ENCODE measurements around the gene LONP2. TPM values are rescaled to one million over a fixed set of nuclear protein-coding genes. Genes with fewer than 3 reads are reported as not detected.

The LONP2 gene
- total and polyA plus RNA-seq, 9 of the 15 experiments (the other 6 are each of a cell fraction or from before 2014, with no cell fraction given) = 8.1 to 41.2 (median 25.6) TPM

GRCh38 chr16:48300391-48300856, 56.3 kb downstream of the LONP2 start (continued):
- TF ChIP-seq, protein P1, sequence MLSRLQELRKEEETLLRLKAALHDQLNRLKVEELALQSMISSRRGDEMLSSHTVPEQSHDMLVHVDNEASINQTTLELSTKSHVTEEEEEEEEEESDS (CRISPR knock-in tag; IDR thresholded peaks at IDR 0.05) = no peak
- TF ChIP-seq ZNF217 (CRISPR knock-in tag; IDR thresholded peaks at IDR 0.05) (no peak), ZNF311 (CRISPR knock-in tag; IDR thresholded peaks at IDR 0.05) (peak; percentile 91), ZFX (CRISPR knock-in tag; IDR thresholded peaks at IDR 0.05) (no peak), HDAC1 (IDR thresholded peaks at IDR 0.05) (no peak), HNRNPK (IDR thresholded peaks at IDR 0.05; ENCODE audit: low read depth, low read length, poor library complexity, severe bottlenecking) (no peak), HNRNPL (IDR thresholded peaks at IDR 0.05; ENCODE audit: low read depth, low read length) (no peak), TEAD1 (CRISPR knock-in tag; IDR thresholded peaks at IDR 0.05) (peak in 1 of 2 experiments; percentile 79; a peak in 2 of 4 replicates), CBFA2T3 (IDR thresholded peaks at IDR 0.05) (no peak), RAD21 (CRISPR knock-in tag; conservative IDR thresholded peaks at IDR 0.05 in 1 of 2, IDR thresholded peaks at IDR 0.05 in 1 of 2) (peak in 1 of 2 experiments; percentile 42; a peak in 2 of 4 replicates), ZNF431 (CRISPR knock-in tag; IDR thresholded peaks at IDR 0.05) (no peak), ZEB2 (IDR thresholded peaks at IDR 0.05) (no peak), RBM22 (IDR thresholded peaks at IDR 0.05; ENCODE audit: low read depth, low read length, poor library complexity, severe bottlenecking) (no peak), MAX (CRISPR knock-in tag; IDR thresholded peaks at IDR 0.05) (no peak)
- TF ChIP-seq, protein P2, sequence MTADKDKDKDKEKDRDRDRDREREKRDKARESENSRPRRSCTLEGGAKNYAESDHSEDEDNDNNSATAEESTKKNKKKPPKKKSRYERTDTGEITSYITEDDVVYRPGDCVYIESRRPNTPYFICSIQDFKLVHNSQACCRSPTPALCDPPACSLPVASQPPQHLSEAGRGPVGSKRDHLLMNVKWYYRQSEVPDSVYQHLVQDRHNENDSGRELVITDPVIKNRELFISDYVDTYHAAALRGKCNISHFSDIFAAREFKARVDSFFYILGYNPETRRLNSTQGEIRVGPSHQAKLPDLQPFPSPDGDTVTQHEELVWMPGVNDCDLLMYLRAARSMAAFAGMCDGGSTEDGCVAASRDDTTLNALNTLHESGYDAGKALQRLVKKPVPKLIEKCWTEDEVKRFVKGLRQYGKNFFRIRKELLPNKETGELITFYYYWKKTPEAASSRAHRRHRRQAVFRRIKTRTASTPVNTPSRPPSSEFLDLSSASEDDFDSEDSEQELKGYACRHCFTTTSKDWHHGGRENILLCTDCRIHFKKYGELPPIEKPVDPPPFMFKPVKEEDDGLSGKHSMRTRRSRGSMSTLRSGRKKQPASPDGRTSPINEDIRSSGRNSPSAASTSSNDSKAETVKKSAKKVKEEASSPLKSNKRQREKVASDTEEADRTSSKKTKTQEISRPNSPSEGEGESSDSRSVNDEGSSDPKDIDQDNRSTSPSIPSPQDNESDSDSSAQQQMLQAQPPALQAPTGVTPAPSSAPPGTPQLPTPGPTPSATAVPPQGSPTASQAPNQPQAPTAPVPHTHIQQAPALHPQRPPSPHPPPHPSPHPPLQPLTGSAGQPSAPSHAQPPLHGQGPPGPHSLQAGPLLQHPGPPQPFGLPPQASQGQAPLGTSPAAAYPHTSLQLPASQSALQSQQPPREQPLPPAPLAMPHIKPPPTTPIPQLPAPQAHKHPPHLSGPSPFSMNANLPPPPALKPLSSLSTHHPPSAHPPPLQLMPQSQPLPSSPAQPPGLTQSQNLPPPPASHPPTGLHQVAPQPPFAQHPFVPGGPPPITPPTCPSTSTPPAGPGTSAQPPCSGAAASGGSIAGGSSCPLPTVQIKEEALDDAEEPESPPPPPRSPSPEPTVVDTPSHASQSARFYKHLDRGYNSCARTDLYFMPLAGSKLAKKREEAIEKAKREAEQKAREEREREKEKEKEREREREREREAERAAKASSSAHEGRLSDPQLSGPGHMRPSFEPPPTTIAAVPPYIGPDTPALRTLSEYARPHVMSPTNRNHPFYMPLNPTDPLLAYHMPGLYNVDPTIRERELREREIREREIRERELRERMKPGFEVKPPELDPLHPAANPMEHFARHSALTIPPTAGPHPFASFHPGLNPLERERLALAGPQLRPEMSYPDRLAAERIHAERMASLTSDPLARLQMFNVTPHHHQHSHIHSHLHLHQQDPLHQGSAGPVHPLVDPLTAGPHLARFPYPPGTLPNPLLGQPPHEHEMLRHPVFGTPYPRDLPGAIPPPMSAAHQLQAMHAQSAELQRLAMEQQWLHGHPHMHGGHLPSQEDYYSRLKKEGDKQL (CRISPR knock-in tag; IDR thresholded peaks at IDR 0.05; ENCODE audit: borderline replicate concordance) = no peak
- TF ChIP-seq, protein P3, sequence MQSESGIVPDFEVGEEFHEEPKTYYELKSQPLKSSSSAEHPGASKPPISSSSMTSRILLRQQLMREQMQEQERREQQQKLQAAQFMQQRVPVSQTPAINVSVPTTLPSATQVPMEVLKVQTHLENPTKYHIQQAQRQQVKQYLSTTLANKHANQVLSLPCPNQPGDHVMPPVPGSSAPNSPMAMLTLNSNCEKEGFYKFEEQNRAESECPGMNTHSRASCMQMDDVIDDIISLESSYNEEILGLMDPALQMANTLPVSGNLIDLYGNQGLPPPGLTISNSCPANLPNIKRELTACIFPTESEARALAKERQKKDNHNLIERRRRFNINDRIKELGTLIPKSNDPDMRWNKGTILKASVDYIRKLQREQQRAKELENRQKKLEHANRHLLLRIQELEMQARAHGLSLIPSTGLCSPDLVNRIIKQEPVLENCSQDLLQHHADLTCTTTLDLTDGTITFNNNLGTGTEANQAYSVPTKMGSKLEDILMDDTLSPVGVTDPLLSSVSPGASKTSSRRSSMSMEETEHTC (IDR thresholded peaks at IDR 0.05) = no peak
